Amniotic stem cell (primary cell): ENCODE measurements around the gene WWOX.

Experiments used
- DNase-seq: peaks from one replicate; lab custom pipeline; 2025; lab: John Stamatoyannopoulos, UW

The WWOX gene

DNA sequence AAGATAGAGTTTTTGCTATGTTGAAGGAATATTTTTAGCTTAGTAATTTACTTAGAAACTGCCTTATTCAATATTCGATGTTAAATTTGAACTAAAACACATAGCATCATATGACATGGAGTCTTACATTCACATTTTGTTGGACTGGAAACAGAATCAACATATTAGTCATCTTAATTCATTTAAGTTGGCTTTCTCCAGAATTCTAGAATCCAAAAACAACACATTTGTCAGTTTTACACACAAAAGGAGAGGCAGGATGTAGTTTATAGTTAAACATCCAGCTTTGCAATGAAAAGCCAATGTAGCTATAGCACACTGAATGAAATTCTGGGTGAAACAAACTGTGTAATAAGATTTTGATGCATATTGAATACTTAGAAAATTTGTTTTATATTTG is 43.3 kb downstream of the WWOX start:
- DNase-seq = no peak

DNA sequence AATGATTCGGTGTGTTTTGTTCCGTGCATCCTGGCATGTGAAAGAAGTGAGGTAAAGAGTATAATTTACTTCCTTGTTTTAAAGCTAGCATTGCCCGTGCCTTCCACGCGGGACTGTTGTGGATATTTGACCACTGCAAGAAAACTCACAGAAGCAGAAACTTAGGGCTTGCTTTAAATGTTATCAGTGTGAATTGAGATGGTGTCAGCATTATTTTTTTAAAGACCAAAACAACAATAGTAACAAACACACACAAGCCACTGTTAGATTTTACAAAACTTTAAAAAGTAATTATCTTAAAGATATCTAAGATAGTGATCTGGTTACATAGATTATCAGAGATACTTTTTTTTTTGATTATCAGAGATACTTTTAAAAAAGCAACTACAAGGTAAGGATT is 47.4 kb downstream of the WWOX start:
- DNase-seq = no peak

DNA sequence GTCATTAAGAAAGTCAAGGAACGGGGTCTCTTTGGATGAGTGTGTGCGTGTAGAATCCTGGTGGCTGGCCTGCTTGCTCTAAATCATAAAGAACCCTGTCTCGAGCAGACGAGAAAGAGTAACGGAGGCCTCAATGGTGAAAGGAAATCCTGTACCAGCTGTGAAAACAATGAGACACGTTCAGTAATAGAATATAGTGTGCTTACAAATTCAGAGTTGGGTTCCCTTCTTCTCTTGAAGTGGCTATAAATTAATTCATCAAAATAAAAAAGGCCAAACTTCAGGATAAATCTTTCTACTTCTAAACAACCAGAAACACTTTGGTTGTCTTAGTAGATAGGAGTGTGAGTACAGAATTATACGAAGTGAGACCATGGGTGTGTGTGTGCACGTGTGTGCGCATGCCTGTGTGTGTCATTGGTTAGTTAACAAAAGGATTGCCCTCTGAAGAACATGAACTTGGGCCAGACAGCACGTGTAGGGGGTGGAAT is 48.5 kb downstream of the WWOX start:
- DNase-seq = no peak

DNA sequence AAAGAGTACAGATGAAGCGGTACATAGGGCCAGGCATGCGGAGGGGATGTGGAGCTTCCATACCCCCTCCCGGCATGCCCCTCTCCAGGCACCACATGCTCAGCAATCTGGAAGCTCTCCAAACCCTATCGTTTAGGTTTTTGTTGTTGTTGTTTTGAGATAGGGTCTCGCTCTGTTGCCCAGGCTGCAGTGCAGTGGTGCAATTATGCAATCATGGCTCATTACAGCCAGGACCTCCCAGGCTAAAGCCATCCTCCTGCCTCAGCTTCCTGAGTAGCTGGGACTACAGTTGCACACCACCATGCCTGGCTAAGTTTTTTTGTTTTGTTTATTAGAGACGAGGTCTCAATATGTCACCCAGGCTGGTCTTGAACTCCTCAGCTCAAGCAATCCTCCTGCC is 50.8 kb downstream of the WWOX start:
- no peak for DNase-seq

DNA sequence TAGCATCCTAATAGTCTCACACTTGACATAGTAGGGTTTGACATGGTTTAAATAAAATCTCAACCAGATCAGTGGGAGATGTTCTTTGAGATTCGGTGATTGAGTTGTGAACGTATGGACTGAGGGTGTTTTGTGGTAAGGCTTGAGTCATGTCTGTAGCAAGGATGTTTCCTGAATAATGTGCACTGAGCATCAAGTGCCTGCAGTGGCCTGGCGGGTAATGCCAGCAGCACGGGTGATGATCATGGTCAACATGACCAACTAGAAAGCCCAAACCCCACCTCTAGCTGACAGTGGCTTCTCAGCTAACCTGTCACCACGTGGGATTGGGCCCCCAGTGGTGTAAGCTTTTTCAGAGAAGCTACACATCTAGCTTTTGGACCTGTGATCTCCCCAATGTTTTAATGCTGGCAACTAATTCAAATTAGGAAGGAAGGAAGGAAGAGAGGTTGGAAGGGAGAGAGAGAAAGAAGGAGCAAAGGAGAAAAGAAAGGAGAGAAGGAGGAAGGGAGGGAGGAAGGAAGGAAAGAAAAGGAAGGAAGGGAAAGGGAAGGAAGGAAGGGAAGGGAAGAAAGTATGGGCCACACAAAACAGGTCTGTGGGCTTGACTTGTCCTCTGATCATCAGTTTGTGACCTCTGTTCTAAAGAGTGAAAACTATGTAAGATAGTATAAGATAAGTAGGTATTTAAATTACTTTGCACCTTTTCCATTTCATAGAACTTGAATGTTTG is 55.4 kb downstream of the WWOX start:
- no peak for DNase-seq

DNA sequence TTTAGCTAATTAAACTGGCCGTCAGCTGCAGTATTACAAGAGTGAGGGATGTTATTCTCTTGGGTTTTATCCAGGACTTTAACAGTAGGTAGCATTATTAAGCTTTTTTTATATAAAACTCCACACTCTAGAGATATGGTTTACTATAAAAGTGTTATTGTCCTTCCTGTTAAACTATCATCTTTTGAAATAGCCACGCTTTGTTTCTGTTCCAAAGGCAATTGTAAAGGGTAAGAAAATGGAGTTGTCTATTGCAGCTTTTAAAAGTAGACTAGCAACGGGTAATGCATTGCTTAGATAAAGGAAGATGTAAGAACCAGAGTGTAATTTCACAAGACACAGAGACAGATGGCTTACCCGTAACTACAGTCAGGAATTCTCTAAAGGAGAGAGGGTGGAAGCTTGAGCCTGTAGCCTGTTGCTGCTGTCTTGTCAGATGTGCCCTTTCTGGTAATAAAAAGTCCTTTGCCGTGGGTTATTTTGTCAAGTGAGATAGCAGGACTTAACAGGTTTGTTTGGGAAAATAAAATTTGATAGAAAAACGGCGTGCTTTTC is 56.4 kb downstream of the WWOX start:
- no peak for DNase-seq

DNA sequence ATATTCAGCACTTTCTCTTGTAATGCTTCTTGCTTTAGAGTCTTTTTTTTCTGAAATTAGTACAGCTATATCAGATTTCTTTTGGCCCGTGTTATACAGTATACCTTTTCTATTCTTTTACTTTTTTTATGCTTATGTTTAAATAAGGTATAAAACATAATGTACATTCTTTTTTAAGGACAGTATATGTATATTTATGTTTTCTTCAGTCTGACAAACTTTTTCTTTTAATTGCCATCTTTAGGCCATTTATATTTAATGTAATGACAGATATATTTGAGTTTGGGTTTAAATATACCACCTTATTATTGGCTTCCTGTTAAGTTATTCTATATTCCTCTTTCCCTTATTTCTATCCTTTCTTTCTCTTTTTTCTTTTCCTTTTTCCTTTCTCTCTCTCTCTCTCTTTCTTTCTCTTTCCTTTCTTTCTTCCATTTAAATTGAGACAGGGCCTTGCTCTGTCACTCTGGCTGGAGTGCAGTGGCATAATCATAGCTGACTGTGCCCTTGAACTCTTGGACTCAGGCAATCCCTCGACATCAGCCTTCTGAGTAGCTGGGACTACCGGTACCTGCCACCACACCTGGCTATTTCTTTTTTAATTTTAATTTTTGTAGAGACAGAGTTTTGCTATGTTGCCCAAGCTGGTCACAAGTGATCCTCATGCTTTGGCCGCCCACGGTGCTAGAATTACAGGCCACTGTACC is 61.7 kb downstream of the WWOX start:
- no peak for DNase-seq

DNA sequence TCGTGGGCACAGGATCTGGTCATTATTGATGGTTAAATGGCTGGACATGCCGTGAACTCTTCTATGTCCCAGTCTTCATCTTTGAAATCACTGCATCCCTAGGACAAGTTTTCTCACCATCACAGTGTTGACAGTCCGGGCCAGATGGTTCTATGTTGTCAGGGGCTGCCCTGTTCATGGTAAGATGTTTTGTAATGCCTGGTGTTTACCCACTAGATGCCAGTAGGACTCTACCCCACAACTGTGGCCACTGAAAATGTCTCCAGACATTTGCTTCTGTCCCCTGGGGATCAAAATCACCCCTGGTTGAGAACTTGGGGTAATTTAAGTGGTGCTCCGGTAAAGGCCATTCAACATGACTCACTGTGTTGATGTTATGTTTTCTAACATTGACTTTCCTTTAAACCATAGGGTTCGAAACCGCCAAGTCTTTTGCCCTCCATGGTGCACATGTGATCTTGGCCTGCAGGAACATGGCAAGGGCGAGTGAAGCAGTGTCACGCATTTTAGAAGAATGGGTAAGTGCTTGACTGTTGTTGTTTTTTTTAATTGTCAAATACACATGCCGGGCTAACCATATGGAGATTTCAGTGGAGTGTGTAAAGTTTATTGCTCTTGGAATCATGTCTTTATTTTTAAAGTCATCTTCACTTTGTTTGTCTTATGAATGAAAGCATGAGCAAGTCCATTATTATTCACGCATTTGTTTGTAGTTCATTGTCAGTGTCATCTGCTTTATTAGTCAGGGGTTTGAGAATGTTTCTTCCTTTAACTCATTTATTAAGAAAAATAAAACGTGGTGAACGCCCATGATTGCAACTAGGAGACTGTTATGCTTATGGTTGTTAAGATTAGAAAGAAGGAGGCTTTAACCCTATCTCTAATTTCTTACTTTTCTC is 64.6 kb downstream of the WWOX start:
- DNase-seq = no peak

DNA sequence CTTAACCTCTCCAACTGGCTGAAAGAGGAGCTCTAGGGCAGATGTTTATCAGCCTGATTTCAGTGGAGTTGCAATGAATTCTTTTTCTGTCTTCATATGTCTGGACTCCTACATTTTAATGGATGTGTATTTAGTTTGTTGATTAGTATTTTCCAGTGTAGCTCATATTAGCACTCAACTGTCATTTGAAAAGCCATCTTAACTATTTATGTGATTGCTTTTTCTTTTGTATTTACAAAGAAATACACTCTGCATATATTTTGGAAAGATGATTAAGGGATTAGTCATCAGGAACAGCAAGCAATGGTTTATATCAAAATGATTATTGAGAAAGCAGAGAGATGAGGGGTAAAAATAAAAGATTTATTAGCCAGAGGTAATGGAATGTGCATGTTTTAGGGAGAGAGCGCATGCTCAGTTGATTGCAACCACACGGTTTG is 71.1 kb downstream of the WWOX start:
- no peak for DNase-seq

DNA sequence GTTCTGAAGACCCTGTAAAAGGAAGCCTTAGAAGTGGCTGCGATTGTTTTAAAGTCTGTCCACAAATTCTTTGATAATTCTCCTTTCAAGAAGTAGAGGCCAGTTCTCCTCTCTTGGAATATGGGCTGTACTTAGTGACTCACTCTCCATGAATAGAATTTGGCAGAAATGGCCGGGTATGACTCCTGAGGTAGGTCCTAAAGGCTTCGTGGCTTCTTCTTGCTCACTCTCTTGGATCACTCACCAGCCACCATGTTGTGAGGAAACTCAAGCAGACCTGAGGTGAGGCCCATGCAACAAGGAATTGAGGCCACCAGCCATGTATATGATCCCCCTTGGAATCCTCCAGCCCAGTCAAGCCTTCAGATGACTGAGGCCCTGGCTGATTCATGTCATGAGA is 75.8 kb downstream of the WWOX start:
- no peak for DNase-seq

DNA sequence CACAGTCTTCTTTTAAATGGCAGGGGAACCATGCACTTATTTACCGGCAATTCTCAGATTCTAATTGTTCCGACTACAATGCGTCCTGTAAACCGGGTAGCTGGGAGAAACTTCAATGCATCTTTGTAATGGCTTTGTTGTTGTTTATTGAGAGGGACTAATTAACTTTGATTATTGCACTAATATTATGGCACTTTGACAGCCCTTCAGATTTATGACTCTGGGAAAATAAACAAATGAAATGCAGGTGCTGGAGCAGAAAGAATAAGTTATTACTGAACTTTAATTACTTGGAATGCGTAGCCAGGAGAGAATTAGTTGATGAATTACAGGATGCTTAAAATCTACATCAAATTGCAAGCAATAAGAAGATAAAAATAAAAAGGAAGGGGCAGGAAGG is 77.0 kb downstream of the WWOX start:
- DNase-seq = no peak

DNA sequence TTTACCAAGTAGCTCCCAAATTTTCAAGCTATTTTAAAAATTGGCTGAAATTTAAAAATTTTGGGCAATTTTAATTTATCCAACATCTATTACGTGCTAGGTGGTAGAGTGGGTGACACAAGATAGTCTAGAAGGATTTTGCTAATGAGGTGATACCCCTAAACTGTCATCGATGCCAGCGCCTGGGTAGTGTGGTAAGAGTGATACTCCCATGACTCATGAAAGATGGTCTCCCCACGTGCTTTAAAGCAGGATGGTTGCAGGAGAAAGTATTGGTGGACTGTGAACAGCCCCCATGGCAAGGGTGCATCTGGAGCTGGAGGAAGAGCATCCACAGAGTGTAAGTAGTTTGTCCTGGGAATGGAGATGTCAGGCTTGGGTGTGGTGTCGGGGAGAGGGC is 77.8 kb downstream of the WWOX start:
- no peak for DNase-seq

DNA sequence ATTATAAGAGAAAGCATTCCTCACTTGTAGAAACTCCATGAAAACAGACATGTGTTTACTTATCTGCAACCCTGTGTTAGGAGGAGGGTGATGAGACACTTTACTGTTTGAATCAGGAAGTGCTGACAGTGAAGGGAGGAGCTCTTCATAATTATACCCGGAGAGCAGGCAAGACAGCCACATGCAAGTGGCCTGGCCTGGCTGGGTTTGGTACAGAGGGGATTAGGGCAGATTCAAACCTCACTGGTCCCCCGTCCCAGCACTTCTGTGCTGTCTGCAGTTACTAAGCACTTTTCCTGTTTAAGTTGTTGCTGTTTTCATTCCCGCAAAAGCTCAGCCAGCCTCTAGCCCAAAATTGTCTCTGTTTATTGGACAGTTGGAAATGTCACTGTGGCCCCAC is 78.5 kb downstream of the WWOX start:
- DNase-seq = no peak

DNA sequence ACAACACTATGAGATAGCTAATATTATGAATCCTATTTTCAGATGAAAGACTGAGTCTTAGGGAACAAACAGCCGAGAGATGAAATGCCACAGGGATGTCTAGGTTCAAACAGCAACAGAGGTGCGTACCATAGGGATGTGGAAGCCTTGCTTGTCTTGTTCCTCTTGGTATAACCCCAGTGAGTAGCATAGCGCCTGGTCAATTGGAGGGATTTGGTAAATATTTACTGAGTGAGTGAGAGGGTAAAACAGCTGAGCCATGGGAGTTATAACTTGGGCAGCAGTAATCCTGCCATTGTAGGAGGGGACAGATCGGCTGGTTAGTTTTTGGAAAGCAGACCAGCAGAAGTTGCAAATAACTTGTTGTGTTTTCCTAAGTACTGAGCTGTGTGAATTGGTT is 80.2 kb downstream of the WWOX start:
- no peak for DNase-seq

DNA sequence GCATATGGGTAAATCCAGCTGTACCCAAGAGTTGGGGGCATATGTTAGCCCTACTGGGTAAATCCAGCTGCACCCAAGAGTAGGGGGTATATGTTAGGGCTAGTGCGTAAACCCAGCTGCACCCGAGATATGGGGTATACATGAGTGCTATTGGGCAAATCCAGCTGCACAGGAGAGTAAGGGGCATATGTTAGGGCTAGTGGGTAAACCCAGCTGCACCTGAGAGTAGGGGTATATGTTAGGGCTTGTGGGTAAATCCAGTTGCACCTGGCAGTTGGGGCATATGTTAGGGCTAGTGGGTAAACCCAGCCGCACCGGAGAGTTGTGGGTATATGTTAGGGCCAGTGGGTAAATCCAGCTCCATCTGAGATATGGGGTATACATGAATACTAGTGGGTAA is 80.9 kb downstream of the WWOX start:
- DNase-seq = no peak

DNA sequence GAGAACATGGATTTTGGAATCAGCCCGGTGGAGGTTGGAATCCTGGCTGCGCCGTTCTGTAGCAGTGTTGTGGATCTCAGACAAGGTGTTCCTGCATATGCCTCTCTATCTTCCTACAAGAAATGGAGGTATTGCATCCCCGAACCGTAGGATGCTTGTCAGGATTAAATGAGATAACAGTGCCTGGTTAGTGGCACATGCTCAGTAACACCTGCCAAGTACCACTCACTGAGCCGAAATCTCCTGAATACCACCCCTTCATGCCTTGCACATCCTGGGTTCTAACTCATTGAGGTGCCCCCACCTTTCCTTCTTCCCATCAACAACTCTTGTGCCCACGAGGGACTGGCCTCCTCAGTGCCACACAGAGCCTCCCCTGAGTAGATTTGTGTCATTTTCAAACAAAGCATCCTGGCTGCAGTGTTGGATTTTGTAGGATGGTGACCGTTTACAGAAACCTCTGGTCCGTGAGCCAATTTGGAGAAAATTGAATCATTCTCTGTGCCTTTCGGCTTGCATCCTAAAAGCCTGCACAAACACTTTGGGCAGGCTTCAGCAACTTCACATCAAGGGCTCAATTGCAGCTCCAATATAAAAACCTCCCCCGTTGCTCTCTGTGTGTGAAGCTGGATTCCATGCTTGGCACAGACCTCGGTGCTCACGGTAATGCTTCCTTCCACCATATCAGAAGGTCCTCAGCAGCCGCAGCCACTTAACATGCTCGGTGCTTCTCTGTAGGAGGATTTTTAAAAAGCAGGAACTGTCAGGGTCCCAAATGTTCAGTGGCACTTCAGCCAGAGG is 84.2 kb downstream of the WWOX start:
- DNase-seq = no peak

DNA sequence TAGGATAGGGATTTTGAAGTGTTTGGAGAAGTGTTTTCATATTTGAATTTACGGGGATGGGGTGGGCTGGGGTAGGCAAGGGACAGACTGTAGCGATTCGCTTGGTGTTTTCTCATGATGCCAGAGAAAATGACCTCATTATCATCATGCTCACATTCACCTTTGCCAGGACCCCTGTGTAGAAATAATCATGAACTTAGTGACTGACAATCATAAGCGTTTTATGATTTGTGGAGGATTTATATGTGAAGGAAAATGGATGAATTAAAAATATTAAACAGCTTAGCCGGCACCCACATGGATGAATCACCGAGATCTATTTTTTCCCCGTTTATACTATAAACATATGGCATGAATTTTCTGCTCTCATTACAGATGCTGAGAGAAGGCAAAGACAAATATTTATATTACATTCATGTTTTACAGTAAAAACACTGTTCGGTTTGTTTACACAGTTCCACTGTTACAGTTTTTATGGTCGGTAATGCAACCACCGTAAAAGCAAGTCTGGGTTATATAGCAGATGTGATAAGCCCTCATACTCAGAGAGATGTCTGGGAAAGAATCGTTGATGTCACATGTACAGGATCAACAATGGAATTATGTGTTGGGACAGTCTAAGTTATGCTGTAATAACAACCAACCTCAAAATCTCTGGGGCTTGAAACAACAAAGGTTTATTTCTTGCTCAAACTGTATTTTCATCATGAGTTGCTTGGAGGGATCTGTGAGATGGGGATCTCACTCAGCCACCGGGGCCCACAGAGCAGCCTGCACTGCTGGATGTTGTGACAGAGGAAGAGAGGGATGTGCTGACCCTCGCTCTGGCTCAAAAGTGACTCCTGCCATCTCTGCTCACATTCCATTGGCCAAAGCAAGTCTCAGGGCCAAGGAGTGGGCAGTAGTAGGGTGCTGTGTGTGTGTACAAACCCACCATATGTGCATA is 85.1 kb downstream of the WWOX start:
- DNase-seq = no peak

DNA sequence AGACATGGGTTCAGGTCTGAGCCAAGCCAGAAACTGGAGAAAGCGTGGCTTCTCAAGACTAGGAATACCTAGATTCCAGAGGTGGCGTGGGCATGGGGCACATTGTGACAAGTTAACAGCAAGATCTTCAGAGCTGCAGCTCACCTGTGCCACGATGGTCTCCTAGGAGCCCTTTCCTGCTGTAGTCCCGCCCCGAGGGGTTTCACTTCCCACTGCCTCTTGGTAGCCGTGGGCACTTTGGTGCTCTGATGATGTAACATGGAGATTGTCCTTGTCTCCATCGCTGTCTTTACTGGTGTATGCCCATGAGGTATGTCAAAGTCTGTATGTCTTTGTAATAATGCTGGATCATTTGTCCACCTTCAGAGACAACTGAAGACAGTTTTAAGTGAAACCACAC is 89.7 kb downstream of the WWOX start:
- no peak for DNase-seq

DNA sequence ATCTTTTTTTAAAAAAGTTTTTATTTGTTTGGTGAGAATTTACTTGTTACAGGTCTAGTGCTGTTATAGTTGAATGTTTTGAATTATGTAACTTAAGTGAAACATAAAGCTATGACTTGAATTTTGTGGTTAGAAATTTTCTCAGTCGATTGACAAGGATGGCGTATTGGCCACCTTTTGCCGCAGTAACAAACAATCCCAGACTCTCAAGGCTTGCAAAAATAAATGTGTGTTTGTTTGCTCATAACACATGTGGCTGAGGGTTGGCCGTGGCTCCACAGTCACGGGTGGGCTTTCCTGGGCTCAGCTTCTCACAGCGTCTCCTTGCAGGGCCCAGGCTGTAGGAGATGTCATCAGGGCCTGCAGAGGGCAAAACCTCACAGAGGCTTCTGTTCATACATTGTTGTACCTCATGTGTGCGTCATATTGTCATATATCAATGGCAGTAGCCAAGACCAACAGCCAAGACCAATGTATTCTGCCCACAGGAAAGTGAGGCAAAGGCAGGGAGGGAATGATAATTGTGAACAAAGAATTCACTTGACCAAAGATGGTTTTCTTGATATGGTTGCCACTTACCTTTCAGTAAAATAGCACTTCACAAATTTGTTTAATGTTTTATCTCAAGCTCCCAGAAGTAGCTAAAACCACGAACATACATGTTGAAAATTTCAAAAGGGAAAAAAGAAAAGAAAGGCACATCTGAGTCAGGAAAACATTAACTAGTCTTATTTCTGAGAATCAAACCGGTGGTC is 93.5 kb downstream of the WWOX start:
- no peak for DNase-seq

DNA sequence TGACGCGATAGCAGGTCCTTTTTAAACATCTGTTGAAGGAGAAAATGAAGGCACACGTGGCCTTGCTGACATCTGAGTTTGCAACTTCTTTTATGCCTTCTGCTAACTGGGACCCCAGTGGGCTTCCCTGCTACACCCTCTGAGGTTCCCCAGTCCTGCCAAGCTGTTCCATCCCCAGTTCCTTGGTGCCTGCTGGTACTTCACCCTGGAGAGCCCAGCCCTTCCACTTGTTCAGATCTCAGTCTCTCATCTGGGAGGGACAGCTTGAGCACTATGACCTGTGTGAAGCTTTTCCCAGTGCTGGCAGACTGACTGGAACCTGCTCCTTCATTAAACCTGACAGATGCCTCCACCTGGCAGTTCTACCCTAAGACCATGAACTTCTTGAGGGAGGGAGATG is 95.5 kb downstream of the WWOX start:
- no peak for DNase-seq
